ENCODE data around the gene IRGC. TPM values are rescaled to one million over a fixed set of nuclear protein-coding genes. Genes with fewer than 3 reads are reported as not detected.

The IRGC gene
- total RNA-seq, 1 experiment from 2014 or later = not detected

GRCh38 chr19:43713208-43713607, 2.7 kb upstream of the IRGC start:
- H3K27ac Mint-ChIP-seq = no peak overlapping the region
- CTCF ChIA-PET = no interaction called here

GRCh38 chr19:43718627-43719377, 2.9 kb downstream of the IRGC start:
- Mint-ChIP-seq H3K27me3 (ENCODE audit: low read depth) (no peaks in the 10 kb centered on the region), H3K9me3 (no peaks in the 10 kb centered on the region), H3K27ac (no peak overlapping the region), H3K4me1 (no peaks in the 10 kb centered on the region), H3K36me3 (no peaks in the 10 kb centered on the region), H3K4me3 (no peak overlapping the region)
- ChIA-PET CTCF (no interaction called here), POLR2A (no interaction called here)
- ATAC-seq (no peak), DNase-seq (ENCODE audit: low spot score) (no peak)
- TF ChIP-seq KAT7 (CRISPR knock-in tag; IDR thresholded peaks at IDR 0.05; ENCODE audit: borderline replicate concordance) (no peak), TEAD4 (CRISPR knock-in tag; IDR thresholded peaks at IDR 0.05) (no peak), JUN (CRISPR knock-in tag; IDR thresholded peaks at IDR 0.05) (no peak), SMAD3 (CRISPR knock-in tag; IDR thresholded peaks at IDR 0.05; ENCODE audit: borderline replicate concordance) (no peak), NR2C2 (CRISPR knock-in tag; IDR thresholded peaks at IDR 0.05) (no peak)
- TF ChIP-seq, protein P1, sequence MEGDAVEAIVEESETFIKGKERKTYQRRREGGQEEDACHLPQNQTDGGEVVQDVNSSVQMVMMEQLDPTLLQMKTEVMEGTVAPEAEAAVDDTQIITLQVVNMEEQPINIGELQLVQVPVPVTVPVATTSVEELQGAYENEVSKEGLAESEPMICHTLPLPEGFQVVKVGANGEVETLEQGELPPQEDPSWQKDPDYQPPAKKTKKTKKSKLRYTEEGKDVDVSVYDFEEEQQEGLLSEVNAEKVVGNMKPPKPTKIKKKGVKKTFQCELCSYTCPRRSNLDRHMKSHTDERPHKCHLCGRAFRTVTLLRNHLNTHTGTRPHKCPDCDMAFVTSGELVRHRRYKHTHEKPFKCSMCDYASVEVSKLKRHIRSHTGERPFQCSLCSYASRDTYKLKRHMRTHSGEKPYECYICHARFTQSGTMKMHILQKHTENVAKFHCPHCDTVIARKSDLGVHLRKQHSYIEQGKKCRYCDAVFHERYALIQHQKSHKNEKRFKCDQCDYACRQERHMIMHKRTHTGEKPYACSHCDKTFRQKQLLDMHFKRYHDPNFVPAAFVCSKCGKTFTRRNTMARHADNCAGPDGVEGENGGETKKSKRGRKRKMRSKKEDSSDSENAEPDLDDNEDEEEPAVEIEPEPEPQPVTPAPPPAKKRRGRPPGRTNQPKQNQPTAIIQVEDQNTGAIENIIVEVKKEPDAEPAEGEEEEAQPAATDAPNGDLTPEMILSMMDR (IDR thresholded peaks at IDR 0.05) = no peak
- TF ChIP-seq, protein P2, sequence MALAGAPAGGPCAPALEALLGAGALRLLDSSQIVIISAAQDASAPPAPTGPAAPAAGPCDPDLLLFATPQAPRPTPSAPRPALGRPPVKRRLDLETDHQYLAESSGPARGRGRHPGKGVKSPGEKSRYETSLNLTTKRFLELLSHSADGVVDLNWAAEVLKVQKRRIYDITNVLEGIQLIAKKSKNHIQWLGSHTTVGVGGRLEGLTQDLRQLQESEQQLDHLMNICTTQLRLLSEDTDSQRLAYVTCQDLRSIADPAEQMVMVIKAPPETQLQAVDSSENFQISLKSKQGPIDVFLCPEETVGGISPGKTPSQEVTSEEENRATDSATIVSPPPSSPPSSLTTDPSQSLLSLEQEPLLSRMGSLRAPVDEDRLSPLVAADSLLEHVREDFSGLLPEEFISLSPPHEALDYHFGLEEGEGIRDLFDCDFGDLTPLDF (CRISPR knock-in tag; IDR thresholded peaks at IDR 0.05) = no peak

More at GRCh38 chr19:43713208-43713607, 2.7 kb upstream of the IRGC start:
- Mint-ChIP-seq H3K9me3 (peaks cover 8% of the 10 kb centered on the region), H3K4me3 (no peak overlapping the region), H3K27me3 (ENCODE audit: low read depth) (peaks cover 8% of the 10 kb centered on the region), H3K36me3 (peaks cover 4% of the 10 kb centered on the region), H3K4me1 (no peaks in the 10 kb centered on the region)
- POLR2A ChIA-PET = no interaction called here
- TF ChIP-seq TCF7 (CRISPR knock-in tag; IDR thresholded peaks at IDR 0.05; ENCODE audit: low read depth) = no peak
- no peak for TF ChIP-seq ETV6 (CRISPR knock-in tag; IDR thresholded peaks at IDR 0.05)
- no peak for TF ChIP-seq RELA (CRISPR knock-in tag; IDR thresholded peaks at IDR 0.05; ENCODE audit: borderline replicate concordance)
- TF ChIP-seq PRRX2 (CRISPR knock-in tag; IDR thresholded peaks at IDR 0.05) = no peak
- no peak for TF ChIP-seq AFF4 (CRISPR knock-in tag; IDR thresholded peaks at IDR 0.05; ENCODE audit: borderline replicate concordance)
- no peak for TF ChIP-seq ESRRA (CRISPR knock-in tag; IDR thresholded peaks at IDR 0.05; ENCODE audit: borderline replicate concordance)
- TF ChIP-seq, protein P3, sequence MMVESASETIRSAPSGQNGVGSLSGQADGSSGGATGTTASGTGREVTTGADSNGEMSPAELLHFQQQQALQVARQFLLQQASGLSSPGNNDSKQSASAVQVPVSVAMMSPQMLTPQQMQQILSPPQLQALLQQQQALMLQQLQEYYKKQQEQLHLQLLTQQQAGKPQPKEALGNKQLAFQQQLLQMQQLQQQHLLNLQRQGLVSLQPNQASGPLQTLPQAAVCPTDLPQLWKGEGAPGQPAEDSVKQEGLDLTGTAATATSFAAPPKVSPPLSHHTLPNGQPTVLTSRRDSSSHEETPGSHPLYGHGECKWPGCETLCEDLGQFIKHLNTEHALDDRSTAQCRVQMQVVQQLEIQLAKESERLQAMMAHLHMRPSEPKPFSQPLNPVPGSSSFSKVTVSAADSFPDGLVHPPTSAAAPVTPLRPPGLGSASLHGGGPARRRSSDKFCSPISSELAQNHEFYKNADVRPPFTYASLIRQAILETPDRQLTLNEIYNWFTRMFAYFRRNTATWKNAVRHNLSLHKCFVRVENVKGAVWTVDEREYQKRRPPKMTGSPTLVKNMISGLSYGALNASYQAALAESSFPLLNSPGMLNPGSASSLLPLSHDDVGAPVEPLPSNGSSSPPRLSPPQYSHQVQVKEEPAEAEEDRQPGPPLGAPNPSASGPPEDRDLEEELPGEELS (CRISPR knock-in tag; IDR thresholded peaks at IDR 0.05) = no peak
- TF ChIP-seq, protein P4, sequence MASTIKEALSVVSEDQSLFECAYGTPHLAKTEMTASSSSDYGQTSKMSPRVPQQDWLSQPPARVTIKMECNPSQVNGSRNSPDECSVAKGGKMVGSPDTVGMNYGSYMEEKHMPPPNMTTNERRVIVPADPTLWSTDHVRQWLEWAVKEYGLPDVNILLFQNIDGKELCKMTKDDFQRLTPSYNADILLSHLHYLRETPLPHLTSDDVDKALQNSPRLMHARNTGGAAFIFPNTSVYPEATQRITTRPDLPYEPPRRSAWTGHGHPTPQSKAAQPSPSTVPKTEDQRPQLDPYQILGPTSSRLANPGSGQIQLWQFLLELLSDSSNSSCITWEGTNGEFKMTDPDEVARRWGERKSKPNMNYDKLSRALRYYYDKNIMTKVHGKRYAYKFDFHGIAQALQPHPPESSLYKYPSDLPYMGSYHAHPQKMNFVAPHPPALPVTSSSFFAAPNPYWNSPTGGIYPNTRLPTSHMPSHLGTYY (CRISPR knock-in tag; IDR thresholded peaks at IDR 0.05) = no peak
- TF ChIP-seq KAT7 (CRISPR knock-in tag; IDR thresholded peaks at IDR 0.05; ENCODE audit: borderline replicate concordance) = no peak
- no peak for TF ChIP-seq ZNF219 (CRISPR knock-in tag; IDR thresholded peaks at IDR 0.05; ENCODE audit: borderline replicate concordance)
- no peak for TF ChIP-seq ZNF317 (CRISPR knock-in tag; IDR thresholded peaks at IDR 0.05; ENCODE audit: borderline replicate concordance, low read depth)
- TF ChIP-seq, protein P5, sequence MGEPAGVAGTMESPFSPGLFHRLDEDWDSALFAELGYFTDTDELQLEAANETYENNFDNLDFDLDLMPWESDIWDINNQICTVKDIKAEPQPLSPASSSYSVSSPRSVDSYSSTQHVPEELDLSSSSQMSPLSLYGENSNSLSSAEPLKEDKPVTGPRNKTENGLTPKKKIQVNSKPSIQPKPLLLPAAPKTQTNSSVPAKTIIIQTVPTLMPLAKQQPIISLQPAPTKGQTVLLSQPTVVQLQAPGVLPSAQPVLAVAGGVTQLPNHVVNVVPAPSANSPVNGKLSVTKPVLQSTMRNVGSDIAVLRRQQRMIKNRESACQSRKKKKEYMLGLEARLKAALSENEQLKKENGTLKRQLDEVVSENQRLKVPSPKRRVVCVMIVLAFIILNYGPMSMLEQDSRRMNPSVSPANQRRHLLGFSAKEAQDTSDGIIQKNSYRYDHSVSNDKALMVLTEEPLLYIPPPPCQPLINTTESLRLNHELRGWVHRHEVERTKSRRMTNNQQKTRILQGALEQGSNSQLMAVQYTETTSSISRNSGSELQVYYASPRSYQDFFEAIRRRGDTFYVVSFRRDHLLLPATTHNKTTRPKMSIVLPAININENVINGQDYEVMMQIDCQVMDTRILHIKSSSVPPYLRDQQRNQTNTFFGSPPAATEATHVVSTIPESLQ (CRISPR knock-in tag; IDR thresholded peaks at IDR 0.05) = no peak
- TF ChIP-seq CREM (CRISPR knock-in tag; IDR thresholded peaks at IDR 0.05) = no peak
- TF ChIP-seq ATF1 (CRISPR knock-in tag; IDR thresholded peaks at IDR 0.05) = no peak
- ATAC-seq (no peak), DNase-seq (ENCODE audit: low spot score) (no peak)
